Femur (tissue), 1 donor: Measurements from ENCODE around the gene CD274.

Source experiments
- DNase-seq: peaks from one replicate; pipeline ENCODE4 v3.0.0-alpha.2; 2017

The CD274 gene

DNA sequence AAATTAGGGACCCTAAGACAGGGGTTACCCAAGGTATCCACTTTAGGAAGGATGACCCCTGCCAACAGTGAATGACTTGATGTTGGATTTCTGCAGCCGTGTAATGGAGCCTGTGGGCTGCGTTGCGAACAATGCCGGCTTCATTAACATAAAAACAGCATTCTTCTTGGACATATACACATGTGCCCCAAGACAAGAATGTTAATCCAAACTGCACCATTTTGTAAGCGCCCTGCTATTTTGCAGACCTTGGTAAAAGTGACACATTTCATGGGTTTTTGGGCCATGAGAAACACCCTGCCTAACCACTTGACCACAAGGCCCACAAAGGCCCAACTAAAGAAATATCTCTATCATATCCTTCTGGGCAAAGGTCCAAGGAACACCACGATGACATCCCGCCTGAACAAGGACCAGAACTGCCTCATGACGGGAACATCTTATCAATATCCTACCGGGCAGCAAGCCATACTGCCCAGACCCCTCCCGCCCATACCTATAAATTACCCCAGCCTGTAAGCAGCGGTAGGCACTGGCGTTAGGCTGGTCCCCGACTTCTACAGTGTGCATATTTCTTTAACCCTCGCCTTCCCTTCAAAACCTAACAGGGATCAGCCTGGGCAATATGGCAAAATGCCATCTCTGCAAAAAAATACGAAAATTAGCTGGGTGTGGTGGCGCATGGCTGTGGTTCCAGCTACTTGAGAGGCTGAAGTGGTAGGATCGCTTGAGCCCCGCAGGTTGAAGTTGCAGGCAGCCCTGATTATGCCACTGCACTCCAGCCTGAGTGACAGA, 50.3 kb downstream of the CD274 start:
- no peak for DNase-seq

DNA sequence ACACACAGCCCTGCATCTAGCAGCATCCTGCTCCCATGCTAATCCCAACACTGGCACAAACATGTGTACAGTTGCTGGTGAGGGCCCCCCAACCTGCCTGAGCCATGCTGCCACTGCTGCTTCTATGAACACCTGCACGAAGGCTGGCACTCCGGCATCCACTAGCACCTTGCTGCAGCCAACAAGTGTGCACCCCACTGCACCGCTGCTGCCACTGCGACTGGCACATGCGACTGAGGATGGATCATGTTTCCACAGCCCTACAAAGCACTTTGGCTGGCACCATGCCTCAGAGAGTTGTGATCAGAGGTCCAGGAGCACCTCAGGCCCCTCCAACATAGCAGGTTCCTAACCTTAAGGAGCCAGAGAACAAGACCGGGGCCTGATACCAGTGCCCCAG, 52.2 kb downstream of the CD274 start:
- no peak for DNase-seq

DNA sequence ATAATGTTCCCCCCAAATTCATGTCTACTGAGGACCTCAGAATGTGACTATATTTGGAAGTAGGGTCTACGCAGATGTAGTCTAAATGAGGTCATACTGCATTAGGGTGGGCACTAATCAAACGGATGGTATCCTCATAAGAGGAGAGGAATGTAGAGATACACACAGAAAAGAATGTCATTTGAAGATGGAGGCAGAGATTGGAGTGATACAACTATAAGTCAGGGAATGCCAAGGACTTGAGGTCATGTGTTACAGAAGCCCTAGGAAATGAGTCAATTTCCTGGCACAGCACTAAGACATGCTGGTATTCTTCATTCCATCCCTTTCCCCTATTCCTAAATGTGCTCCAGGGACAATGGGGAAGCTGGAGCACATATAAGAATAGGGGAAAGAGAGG, 59.2 kb downstream of the CD274 start:
- no peak for DNase-seq

DNA sequence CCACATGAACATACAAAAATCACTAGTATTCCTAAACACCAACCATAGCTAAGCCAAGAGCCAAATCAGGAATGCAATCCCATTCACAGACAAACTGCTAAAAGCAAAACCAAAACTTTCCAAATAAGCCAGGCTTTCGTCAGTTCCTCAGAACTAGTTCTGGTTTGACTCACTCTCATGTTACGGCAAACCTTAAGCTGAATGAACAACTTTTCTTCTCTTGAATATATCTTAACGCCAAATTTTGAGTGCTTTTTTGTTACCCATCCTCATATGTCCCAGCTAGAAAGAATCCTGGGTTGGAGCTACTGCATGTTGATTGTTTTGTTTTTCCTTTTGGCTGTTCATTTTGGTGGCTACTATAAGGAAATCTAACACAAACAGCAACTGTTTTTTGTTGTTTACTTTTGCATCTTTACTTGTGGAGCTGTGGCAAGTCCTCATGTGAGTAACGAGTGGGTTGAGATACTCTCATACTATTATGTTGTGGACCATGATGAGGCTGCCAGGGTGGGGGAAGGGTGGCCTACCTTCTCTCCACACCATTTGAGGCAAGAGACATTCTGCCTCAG, 60.1 kb downstream of the CD274 start, which contains the start of gene PDCD1LG2:
TSS of gene PDCD1LG2 (plus strand) at position 172 of the 572 bp plus-strand sequence. CDS start 12,016 bp downstream, outside the sequence.
- DNase-seq: no peak

DNA sequence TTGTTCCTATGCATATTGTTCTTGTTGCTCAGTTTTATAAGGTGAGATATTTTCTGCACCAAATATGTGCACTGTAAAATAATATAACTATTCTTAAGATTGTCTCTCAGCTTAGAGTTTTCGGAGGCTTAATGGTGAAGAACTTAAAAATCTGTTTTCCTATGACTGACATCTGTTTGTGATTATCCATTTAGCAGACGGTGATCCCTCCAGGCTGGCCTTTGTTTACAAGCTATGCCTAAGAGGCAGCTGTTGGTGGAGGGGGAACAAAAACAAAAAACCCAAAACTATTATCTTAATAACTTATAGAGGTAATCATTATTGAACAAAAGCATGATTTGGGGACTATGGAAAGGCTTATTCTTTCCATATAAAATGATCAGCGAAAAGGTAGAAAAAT, 60.6 kb downstream of the CD274 start:
- DNase-seq: no peak

DNA sequence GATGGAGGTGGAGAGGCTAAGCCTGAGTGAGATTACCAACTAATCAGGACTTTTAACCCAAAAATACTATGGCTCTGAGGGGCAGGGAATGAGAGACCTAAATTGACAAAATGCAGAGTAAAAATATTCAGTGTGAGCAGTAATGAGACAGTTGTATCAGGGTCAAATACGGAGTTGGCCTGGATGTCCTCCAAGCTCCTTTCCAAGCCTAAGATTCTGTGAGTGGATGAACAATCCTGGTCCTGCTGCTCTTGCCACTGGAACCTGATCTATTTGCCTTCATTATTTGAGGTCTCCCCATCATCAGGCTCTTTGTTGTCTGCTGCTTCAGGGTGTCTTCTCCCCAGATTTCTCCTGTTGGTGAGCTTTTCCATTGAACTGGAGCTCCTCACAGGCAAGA, 61.1 kb downstream of the CD274 start:
- no peak for DNase-seq

DNA sequence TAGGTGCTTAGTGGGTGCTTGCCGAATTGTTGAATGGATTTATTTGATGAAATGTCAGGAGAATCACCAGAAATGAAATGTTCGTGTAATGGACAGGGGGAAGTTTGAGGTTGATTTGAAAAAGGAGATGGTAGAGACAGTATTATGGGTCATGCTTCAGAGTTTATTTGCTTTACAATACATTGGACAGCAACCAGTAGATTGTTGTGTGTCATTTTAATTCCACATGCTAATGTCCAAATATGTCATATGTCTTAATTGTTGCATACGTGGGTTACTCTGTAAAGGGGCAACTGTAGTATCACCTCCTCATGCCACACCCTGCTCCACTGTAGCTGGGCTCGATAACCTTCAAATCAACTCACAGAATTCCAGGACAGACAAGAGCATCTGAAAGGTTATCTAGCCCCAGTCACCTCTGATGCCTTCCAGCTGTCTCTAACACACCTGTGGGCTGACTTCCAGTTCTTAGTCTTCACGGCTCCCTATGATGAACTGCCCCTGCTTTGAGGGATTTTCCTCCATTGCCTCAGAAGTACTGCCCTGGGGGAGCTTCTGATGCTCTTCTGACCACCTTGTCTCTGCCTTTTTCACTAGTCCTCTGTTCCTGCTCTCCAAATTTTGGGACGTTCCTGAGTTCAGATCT, 61.7 kb downstream of the CD274 start:
- no peak for DNase-seq

DNA sequence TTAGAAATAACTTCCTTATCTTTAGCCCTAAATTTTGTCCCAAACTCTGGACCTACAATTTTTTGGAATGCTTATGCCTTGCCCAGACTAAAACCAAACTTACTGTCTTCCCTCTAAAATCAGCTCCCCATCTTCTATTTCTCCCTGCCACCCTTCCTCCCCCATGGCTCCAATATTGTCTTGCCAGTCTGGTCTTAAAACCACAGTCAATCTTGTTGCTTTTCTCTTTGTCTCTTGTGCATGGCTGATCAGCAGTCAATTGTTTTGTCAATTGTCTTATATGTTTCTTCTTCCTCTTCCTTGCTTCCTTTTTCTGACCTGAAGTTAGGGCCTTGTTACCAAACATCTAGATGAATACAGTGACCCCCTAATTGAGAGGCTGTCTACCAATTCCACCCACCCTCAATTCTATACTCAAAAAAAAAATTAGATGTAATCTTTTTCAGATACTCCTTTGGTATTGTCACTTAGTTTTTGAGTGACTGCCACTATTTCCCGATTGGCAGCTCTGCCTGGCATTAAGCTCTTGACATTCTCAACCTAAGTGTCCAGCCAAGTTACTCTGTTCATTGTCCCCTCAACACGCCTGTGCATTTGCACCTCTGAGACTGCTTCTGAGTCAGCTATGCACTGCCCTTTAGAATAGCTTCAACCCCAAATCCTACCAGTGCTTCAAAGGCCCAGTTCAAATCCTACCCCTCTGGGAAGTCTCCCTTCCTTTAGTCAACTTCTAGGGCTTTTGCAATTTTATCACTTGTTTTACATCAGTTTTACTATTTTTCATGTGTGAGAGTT, 62.5 kb downstream of the CD274 start:
- DNase-seq: no peak

DNA sequence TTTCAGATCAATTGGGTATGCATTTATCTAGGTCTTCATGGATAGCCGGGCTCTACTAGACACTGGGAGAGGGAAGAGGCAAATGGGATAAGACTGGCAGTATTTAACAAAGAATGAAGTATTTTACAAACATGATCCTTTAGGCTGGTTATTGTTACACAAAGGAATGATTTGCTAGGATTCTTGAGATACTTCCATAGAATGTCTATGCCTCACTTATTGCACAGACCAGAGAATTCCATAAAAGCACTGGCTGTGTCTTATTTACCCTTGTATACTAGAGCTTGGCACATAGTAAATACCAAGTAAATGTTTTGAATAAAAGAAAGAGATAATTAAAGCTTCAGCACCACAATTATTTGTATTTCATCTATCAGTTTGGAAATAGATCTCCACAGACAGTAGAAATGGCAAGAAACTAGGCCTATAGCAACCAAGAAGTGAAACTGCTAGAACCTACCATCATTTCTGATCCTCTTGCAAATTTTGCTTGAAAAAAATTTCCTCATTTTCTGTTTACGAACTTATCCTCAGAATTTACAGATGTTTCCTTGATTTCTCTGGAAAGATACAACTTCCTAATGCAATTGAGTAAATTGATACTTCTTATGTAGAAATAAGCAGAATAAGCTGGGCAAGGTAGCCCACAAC, 63.7 kb downstream of the CD274 start:
- DNase-seq: no peak

DNA sequence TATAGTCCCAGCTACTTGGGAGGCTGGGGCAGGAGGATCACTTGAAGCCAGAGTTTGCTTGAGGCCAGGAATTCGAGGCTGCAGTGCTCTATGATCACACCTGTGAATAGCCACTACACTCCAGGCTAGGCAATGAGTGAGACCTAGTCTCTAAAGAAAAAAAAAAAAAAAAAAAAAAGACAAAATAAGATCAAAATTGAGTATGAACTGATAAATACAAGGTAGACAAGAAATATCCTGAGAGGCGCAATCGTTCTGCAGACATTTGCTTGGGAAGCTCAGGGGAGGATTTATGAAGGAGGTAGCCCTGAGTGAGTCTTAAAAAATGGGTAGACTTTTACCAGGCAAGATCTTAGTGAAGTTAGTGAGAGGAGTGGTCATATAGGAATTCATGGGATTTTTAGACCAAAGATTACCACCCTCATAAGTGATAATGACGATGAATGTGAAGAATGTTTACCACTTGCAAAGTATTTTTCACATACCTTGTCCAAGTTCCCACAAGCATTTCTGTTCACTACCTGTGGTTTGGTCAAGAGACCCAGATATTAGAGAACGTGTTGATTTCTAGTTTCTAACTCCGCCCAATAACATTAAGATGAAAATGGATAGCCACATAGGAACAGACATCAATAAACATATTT, 64.4 kb downstream of the CD274 start:
- no peak for DNase-seq

DNA sequence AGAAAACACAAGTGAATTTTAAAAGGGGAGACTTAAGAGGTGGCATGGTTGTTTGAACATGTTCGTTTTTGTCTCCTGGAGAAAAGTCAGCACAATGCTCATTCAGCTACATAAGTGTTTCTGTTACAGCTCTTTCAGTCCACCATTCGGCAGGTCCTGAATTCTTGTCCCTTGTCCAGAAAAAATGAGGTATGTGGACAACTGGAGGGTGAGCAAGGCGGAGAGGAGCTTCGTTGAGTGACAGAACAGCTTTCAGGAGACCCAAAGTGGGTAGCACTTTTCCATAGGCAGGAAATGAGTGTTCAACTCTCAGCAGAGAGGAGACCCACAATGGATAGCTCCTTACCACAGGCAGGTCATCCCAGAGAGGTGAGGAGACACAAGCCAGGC, 64.9 kb downstream of the CD274 start:
- DNase-seq: no peak

DNA sequence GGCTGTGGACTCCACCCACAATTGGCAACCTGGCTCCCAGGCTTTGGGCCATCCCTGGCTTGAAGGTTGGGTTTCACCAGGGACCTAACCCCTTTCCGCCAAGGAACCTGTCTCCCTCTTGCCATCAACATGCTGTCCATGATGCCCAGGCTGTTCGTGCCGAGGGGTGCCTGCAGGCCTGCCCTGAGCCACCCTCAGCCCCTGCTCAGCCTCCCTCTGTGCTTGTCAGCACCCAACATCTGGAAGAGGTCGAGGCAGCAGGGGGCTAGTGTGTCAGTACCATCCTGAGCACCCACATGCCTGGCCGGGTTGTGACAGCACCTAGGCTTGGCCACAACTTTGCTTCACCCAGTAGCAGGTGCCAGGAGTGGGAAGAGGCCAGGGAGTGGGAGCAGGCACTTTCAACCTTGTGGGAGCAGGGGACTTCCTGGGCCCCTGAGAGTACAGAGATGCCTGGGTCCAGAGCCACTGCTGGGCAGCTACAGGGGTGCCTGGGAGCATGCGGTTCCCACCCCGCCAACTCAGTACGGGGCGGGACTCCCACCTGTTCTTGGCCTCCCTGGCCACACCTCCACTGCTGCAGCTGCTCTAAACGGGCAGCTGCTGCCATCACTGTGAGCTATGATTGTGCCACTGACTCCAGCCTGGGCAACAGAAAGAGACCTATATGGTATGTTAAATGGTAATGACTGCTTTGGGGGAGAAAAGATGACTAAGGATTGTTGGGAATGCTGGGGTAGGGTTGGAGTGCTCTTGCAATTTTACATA, 66.3 kb downstream of the CD274 start:
- no peak for DNase-seq

DNA sequence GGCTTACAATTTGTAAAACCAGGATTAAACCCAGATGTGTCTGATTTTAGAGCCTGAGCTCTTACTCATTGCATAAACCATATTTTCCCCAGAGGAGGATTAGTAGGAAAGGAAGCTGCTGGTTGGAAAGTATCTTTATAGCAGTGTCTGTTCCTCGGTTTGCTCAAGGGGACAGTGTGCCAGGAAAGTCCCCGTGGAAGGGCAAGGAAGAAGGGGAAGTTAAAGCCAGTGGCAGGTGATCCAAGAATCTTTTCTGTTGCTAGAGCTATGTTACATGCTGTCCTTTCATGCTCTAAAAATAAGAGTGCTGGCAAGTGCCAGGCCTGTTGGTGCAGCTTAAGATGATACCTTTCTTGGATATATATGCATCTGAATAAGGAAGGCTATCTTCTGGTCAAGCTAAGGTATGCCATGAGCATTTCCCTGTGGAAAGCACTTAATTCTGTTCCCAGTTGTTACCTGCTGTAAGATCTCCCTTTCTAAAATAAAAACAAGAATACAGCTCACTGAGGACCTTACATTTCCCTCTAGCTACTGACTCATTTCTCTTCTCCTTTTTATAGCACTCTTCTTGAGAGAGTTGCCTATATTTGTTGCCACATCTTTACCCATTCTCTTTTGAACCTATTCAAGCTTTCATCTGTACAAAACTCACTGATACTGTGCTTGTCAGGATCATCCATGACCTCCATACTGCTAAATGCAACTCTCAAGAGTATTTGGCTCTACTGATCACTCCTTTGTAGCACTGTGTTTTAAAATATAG, 68.0 kb downstream of the CD274 start:
- no peak for DNase-seq

DNA sequence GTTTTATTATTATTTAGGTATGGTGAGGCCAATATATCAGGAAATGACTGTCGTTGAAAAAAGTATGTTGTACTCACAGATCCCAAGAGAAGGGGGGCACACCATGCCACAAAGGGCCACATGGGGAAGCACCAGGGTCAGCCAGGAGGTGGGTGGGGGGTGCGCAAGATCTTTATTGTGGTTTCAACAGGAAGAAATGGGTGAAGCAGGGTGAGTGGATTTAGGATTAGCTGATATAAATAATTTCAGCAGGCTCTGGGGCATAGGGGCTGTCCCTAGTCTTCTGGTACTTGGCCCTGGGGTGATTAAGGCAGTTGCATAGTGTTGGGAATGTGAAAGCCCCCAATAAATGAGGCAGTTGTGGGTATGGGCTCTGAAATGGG, 68.6 kb downstream of the CD274 start:
- no peak for DNase-seq
